NCI-H1105 (cell line): ENCODE measurements around the gene THRA.

ENCODE experiments used
- DNase-seq: peaks from one replicate; lab custom pipeline; 2025; lab: John Stamatoyannopoulos, UW

The THRA gene

DNA sequence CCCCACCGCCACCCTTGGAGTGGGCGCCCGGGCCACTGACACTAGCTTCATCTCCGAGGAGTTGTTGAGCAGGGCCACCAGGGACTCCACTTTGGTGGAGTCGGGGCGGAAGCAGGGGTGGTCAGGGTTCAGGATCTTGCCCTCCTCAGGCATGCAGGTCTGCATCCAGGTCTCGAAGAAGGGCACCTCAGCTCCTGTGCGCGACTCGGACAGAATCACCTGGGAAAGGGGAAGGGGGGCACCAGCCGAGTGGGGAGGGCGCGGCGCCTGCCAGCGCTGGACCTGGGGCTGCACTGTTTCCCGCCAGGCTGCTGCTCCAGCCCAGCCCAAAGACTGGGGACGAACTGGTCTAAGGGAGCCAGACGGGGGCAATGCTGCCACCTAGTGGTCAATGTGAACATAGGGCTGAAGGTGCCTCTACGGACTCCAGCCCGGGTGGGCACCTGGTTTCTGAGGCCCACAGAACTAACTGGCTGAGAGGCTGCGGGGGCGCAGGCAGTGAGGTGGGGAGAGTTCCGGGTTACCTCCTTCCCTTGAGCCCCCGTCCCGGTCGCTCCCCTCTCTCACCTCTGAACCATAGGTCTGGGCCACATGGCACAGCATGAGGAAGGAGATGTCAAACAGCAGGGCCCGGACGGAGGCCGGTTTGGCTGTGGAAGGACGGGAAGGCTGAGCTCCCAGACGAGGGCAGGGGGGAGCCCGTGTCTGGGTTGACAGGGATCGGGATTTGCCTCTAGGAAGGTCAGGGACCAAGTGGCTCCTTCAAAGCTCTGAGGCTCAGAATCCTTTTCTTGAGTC is 35.8 kb upstream of the THRA start:
- DNase-seq, result peak; percentile 52

- DNase-seq, result no peak
Measured at GRCh38 chr17:40027614-40028012, 35.2 kb upstream of the THRA start.

DNA sequence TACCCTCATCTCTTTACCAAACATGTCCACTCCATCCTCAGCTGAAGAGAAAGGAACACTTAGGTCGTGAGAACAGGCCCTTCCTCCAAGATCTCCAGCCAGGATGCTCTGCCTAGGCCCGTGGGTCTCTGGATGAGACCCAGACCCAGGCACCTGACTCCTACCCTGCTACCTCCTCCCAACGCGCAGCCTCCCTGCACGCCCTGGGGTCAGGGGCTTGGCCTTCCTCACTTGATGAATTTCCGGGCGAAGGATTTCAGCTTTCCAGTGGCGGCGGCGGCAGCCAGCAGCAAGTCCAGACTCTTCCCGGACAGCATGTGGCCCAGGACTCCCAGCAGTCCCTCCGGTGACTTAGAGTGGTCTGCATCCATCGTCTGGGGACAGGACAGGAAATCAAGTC is 34.2 kb upstream of the THRA start:
- no peak for DNase-seq

DNA sequence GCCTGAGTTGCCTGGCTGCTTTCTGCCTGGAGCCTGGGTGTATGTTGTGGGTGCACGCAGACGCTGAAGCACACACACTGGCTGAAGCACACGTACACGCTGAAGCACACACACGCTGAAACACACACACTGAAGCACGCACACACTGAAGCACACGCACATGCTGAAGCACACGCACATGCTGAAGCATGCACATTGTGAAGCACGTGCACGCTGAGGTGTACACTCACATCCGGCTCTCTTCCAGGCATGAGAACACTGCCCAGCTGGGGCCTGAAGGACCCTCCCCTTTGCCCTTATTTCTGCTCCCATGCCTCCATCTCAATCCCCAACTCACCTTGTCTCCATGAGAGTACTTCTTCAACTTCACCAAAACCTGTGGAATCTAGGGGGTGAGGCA is 31.1 kb upstream of the THRA start:
- no peak for DNase-seq

GRCh38 chr17:40032322-40033320 is 30.1 kb upstream of the THRA start:
- no peak for DNase-seq

GRCh38 chr17:40033339-40033738 is 29.4 kb upstream of the THRA start:
- DNase-seq, result no peak

DNA sequence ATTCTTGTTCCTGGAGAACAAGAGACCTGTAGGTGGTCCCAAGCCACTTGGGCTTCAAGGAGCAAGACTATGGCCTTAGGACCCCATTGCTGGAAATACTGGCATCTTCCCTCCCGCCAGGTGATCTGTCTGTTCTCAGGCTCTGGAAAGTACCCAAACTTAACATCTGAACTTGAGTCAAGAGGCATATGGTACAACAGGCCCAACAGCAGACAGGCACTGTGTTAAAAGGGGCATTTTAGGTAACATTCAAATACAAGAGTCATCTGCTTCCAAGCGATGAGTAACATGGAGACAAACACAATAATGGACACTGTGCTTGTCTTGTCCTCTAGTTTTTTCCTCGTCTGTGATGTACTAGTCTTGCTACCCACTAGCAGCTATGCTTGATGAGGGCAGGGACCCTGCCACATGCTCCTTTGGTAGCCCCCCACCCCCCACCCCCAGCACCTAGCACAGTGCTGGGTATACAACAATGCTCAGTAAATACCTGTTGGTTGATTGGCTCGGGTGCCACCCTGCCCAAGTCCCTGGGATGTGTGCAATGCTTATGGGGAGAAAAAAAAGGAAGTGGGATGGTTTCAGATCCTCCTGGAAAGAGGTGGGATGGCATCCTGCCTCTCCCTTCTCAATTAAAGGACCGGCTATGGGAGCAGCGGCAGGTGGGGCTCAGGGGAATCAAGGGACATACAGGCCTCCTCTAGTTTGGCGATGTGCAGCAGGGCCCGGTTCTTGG is 28.2 kb upstream of the THRA start:
- no peak for DNase-seq

- DNase-seq, result no peak
Measured at GRCh38 chr17:40035162-40035559, 27.6 kb upstream of the THRA start.

- peak; percentile 1 for DNase-seq
Measured at GRCh38 chr17:40038882-40039513, 23.8 kb upstream of the THRA start.

- DNase-seq, result no peak
Measured at GRCh38 chr17:40041196-40041595, 21.6 kb upstream of the THRA start.

DNA sequence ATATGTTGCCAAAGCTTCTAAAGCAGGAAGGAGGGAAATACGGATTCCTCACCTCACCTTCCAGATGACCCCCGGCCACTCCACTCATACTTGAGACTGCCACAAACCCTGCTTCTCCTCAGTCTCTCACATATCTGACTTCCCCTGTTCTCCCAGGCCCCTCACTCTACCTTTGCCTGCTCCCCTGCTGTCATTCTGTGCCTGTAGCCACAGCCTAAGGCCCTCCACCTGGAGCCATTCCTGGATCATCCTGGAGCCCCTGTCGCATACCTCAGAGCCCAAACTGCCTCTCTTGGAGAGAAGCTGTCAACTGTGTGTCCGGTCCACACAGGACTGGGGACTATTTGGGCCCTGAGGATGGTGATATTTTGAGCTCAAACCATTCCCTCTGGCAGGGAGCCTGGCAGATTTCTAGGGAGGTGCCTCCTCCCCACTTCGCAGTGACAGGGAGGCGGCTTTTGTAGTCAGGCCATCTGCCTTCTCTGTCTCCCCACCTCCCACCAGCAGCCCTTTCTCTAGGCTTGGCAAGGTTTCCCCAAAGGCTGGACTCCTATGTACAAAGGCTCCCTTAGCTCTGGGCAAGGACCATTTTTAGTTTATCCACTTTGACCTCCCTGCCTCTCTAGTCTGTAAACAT is 6.3 kb upstream of the THRA start:
- no peak for DNase-seq

DNA sequence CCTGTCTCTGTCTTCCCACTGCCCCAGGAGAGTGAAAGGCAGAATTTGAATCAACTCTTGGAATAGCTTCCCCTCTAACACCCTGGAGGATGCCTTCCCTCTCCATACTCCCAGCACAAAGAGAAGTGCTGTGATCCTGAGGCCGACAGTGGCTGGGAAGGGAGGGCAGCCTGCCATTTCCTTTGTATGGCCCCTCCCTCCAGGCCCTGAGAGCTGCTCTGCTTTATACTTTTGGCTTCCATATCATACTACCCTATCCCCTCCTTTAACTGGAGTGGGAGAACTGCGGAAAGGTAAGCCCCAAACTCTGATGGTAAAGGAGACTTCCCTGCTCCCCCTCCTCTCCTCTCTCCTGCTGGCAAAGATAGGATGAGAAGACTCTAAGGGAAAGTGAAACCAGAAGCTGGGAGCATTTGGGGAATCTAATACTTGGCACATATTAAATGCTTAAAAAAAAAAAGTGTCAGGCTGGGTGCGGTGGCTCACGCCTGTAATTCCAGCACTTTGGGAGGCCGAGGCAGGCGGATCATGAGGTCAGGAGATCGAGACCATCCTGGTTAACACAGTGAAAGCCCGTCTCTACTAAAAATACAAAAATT is 4.5 kb upstream of the THRA start:
- no peak for DNase-seq

GRCh38 chr17:40058865-40059264 is 3.9 kb upstream of the THRA start:
- DNase-seq, result no peak

DNA sequence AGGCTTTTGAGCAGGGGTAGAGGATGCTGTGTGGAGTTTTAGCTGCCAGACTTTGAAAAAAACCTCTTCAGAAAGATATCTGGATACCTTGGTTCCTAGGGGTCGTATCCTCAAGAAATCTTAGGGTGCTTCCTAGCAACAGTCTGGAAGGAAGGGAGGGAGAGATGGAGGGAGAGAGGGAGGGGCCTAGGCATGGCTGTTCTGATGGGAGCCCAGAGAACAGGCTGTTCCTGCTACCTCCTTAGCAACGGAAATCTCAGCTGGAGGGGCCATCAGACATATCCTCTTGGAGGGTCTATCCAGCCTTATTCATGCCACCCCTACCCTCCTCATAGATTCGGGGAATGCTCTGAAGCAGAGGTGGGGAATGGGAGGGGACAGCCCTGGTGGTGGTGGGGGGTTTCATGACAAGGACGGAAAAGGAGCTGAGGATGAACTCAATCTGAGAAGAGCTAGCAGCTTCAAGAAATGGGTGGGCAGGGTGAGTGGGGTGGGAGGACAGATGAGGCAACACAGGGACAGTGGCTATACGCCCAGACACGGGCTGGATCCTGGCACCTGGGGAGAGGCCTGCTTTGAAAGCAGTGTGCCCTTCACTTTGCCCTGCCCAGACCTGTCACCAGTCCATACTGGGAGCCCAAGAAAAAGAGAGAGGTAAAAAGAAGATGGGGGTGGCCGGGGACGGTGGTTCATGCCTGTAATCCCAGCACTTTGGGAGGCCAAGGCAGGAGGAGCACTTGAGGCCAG is 2.9 kb upstream of the THRA start:
- no peak for DNase-seq

- no peak for DNase-seq
Measured at GRCh38 chr17:40060887-40061608, 1.7 kb upstream of the THRA start.

DNA sequence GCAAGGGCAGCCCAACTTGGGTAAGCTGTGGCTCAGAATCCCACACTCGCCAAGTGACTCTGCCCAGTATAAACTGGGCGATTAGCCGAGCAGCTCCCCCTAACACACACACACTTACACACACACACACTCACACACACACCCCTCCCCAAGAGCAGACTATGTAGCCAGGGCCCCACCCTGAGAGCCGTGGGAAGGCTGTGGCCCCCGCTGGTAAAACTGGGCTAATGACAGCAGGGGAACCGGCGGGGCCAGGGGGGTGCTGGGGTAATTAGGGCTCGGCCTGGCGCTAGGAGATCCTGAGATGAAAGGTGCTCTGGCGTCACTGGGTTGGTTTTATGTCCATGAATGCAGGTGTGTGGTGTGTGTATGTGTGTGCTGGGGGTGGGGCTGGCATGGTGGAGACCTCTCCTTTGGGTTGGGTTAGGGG is 1.1 kb upstream of the THRA start:
- DNase-seq, result no peak

DNA sequence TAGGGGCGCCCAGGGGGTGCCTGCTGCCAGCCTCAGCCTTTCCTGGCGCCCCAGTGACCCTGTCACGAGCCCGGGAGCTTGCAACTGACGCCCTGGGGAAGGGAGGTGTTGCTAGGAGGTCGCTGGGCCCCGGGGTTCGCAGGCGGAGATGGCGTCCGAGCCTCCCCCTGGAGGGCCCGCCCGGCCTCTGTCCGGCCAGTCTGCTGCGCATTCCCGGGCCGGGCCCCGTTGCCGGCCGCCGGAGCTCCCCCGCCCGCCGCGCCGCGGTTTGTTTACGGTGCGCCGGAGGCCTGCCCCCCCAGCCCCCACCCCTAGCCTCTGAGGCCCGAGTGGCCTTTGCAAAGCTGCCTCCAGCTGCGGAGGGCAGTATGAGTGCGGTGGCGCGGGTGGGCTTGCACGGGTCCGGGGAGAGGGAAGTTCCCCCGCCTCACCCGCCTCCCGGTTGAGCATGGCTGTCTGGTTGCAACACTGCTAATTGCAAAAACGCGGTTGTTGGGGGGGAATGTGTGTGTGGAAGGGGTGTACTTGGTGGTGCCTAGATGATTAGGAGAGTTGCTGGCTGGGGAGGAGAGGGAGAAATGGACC is 514 bp downstream of the THRA start:
- peak; percentile 1 for DNase-seq

DNA sequence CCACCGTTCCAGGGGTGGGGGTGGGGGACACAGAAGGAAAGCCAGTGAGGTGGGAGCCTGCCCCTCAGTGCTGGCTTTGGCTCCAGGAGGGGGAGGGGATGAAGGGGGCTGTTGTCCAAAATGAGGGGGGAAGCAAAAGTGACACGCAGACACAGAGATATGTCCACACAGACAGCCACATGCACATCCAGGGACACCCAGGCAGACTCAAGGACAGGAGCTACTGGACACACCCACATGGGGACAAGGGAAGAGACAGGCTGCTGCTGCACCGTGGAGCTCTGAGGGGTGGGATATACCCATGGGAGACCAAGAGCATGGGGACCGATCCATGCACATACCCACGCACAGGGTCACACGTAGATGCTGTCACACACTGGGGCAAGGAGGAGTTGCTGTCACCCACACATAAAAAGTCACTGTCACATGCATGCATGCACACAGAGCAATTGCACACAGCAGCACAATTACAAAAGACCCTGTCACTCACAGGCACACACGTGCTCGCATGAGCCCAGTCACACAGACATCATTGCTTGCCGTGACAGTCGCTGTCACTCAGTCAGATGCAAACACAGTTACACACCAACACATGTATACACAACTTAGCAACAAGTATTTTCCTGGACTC is 1.3 kb downstream of the THRA start:
- DNase-seq, result no peak
